ENCODE data around the gene LSM8.
"Not testable (repeated sequence)": the region's sequence is repeated elsewhere in the genome, so short reads cannot be mapped to it uniquely, and the experiment has no call there.

Gene LSM8

GRCh38 chr7:118214051-118214832, 30.3 kb downstream of the LSM8 start:
- DNase-seq: peak; percentile 94 to 95

DNA sequence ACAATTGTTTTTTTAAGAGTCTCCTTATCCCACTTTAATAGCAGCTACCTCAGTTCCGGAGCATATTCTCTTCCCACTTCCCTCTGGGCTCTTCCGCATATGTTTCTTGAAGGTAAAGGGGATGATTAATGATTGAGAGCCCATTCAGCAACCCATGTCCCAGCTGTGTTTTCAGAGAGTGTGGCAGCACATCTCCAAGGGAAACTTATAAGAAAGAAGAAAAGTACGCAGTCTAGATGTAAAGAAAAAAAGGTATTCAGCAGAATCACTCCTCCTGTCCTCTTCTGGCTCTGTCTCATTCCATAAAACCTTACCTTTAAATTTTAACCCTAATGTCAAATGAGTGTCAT, 30.8 kb downstream of the LSM8 start:
- DNase-seq: peak in 1 of 2 experiments; percentile 55

DNA sequence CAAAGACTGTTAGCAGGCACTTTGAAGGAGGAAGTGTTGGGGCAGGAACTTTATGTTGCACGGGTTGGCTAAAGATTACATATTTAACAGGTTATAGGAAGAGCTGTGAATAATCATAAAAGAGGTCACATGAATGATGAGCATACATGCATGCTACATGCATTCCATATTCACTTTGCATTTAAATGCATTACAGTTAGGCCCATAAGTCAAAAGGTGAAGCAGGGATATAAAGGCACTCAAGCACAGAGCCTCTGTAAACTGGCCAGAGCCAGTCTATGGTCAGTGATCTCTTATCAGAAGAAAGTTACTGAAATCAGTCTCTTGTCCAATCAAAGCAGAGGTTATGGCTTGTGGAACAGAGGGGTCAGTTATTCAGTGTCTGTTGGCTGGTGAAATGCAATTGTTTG, 33.3 kb downstream of the LSM8 start:
- no peak for DNase-seq

DNA sequence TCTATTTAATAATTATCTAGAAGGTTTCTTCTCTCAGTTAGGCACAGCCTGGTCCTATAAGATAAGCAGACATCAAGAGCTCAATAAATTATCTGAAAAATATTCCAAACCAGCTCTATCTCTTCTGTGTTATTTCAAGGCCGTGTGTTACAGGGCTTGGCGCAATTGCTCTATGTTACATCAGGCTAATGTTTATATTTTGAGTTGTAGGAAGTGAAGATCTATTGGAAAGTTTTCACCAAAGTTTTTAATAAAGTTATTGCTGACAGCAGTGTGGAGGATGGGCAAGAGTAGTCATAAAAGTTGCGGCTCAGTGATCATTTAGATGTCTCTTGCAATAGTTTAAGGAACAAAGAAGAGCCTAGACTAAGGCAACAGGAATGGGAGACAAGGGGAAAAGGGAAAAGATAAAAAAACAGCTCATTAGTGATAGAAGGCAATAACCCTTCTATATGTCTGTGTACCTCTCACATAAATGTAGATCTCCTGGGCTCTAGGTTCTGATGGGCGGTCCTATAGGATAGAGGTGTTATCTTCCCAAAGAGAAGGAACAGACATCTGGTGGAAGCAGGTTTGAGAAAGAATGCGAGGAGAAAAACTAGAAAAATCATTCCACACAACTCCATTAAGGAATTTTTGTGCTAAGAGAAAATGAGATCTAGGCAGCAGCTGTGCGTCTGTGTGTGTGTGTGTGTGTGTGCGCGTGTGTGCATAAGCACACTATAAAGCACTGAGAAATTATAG, 34.6 kb downstream of the LSM8 start:
- DNase-seq: no peak

DNA sequence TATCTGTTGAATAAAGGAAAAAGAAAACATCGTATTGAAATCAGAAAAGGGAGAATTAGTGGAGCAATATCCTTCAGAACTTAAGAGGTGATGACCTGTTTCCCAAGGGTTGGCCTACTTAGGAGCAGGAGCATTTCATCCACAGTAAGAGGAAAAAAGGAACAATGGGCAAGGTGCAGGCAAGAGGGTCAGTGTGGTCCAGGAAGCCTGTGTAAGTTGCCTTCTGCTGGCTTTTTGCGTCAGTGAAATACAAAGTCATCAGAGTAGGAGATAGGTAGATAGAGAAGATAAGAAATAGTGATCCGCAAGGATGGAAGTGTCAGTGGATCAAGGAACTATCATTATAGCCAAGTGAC, 35.2 kb downstream of the LSM8 start:
- no peak for DNase-seq

GRCh38 chr7:118220583-118220982, 36.6 kb downstream of the LSM8 start:
- no peak for DNase-seq

- no peak for DNase-seq
Measured at GRCh38 chr7:118222591-118222990, 38.6 kb downstream of the LSM8 start.

GRCh38 chr7:118224521-118224920, 40.6 kb downstream of the LSM8 start, which contains the start of gene ANKRD7:
ANKRD7 (plus strand) TSS chr7:118224704; CDS start chr7:118224831, 127 bp downstream.
- no peak for DNase-seq

GRCh38 chr7:118232837-118233236, 48.9 kb downstream of the LSM8 start:
- DNase-seq: no peak

DNA sequence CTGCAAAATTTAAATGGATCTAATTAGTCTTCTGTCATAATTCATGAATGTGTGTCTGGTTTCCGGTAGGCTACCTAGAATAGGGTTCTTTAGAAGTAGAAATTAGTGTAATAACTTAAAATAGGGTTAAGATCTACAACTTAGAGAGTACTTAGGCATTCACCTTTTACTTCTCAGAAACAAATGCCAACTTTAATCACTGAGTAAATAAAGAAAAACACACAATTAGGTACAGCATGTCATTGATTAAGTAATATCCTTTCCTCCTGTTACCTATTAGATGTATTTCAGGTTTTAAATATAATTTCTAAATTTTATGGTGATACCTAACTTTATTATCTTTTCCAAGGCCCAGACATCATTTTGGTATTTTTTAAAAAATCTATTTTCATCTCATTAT, 49.8 kb downstream of the LSM8 start:
- DNase-seq: no peak

DNA sequence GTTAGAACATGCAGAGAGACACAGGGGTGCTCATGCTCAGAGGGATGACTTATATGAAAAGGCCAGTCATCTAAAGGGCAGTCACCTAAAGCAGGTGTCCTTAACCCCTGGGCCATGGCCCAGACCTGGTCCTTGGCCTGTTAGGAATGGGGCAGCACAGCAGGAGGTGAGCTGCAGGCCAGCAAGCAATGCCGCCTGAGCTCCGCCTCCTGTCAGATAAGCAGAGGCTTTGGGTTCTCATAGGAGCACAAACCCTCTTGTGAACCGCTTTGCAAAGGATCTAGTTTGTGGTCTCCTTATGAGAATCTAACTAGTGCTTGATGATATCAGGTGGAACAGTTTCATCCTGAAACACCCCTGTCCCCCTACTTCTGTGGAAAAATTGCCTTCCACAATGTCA, 55.0 kb downstream of the LSM8 start:
- no peak for DNase-seq

DNA sequence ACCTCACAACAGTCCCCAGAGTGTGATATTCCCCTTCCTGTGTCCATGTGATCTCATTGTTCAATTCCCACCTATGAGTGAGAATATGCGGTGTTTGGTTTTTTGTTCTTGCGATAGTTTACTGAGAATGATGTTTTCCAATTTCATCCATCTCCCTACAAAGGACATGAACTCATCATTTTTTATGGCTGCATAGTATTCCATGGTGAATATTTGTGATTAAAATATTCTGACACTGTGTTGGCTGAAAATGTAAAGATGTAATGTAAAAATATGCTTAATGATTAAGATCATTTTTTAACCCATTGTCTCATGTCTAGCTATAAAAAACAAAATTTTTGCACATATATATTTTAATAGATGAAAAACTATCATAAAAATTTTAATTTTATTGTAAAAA, 56.4 kb downstream of the LSM8 start:
- DNase-seq: not testable (repeated sequence)

Data from NCI-H524 (cell line).